Adrenal gland (tissue), 5 donors: ENCODE results near the gene SNX32.

Experiments
- CTCF ChIP-seq, 6 experiments: fragments of 450-650 bp in 4 of 6; fragments of 200-600 bp in 2 of 6; sonication (generic) in 1 of 6; IDR thresholded peaks; 1 replicate in 5 of 6; 2 replicates in 1 of 6; pipeline versions ENCODE4 v1.5.1 to v1.8.0; 2016 to 2021; ENCODE audit warnings: antibody characterized with exemption in 6 of 6, mild to moderate bottlenecking in 2 of 6, moderate library complexity in 1 of 6
- POLR2A ChIP-seq, 2 donors: fragments of 450-650 bp; IDR thresholded peaks; one replicate each; pipeline ENCODE4 v1.6.1; 2017; ENCODE audit warnings: antibody characterized with exemption in 2 of 2, mild to moderate bottlenecking in 2 of 2, moderate library complexity in 1 of 2
- donor health status: DM: no; HTN: no; CAD: no.

- TF ChIP-seq CTCF (IDR thresholded peaks at IDR 0.05) (no peak), POLR2A (IDR thresholded peaks at IDR 0.05) (no peak)
Observed at GRCh38 chr11:65871811-65872548, 38.2 kb downstream of the SNX32 start.
